ENCODE results near the gene ISCA2.
"Not testable (repeated sequence)": the region's sequence is repeated elsewhere in the genome, so short reads cannot be mapped to it uniquely, and the experiment has no call there.

The ISCA2 gene

DNA sequence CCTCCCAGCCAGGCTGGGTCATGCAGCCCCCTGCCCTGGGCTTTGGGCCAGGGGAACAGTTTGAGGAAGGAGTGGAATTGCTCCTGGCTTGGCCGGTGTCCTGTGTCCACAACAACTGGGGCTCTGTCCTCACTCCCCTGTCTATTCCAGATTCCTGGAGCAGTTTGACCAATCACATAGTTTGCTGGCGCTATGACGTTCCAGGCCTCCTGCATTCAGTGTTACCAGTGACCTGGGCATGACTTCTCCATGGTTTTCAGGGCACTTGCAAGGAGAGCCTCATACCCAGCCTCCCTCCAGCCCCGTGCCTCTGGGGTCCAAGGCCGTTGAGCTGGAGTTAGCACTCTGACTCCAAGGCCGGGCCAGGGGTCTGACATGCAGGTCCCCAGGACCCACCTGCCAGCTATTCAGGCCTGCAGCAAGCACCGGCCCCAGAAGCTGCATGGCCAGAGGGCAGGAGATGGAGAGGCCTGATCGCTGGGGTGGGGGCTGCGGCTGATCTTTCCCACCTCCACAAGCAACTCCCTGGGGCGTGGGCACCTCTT, 34.2 kb downstream of the ISCA2 start:
- DNase-seq (ENCODE audit: low read depth in 1 of 2, low spot score in 1 of 2) = no peak

DNA sequence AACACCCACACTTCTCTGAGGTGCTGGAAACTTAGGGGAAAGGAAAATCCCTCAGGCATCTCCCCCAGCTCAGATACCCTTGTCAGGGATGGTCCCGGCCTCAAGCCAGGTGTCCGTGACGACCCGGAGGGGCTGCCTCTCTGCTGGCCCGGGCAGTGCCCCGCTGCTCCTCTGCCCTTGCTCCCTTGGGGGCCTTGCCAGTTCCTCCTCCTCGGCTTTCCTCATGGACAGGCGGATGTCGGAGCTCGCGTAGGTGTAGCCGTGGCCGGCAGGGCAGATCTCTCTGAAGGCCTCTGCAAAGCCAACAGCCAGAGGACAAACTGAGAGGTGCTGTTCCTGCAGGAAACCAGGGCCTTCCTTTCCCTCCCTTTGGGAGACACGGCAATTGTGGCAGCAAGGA, 34.8 kb downstream of the ISCA2 start:
- no peak for DNase-seq (ENCODE audit: low read depth in 1 of 2, low spot score in 1 of 2)

GRCh38 chr14:74528886-74529285, 35.3 kb downstream of the ISCA2 start:
- no peak for DNase-seq (ENCODE audit: low read depth in 1 of 2, low spot score in 1 of 2)

GRCh38 chr14:74531006-74531405, 37.4 kb downstream of the ISCA2 start:
- DNase-seq (ENCODE audit: low read depth in 1 of 2, low spot score in 1 of 2) = no peak

GRCh38 chr14:74531467-74531866, 37.9 kb downstream of the ISCA2 start:
- DNase-seq (ENCODE audit: low read depth in 1 of 2, low spot score in 1 of 2) = no peak

DNA sequence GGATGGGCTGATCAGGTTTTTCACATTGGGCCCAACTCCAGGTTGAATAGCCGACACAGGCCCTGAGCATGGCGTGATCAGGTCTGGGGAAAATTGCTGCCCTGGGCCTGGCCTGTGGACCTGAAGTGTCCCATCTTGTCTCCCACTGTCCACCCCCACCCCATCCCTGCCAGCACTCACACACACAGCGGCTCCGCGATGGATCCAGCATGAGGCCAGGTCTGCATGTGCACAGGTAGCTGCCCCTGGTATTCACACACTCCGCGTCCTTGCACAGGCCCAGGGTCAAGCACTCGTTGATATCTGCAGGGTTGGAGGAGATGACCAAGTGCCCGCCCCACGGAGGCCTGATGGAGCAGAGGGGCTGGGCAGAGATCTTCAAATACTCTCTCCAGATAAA, 38.7 kb downstream of the ISCA2 start:
- no peak for DNase-seq (ENCODE audit: low read depth in 1 of 2, low spot score in 1 of 2)

DNA sequence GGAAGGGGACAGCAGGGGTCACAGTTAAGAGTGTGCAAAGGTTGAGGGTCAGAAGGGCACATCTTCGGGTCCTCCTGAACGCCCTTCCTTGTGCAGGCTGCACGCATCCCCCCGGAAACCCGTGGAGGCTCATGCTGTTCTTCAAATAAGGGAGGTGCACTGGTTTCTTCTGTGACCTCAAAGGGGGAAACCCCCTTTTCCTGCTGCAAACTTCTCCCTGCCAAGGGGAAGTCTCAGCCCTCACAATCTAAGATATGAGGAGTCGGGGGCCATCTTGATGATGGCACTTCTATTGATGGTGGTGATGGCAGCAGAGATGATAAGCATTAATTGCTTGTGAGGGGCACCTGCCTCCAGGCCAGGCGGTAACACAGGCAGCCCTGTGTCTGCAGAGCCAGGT, 40.0 kb downstream of the ISCA2 start:
- DNase-seq (ENCODE audit: low read depth in 1 of 2, low spot score in 1 of 2) = no peak

GRCh38 chr14:74535756-74536325, 42.3 kb downstream of the ISCA2 start:
- DNase-seq (ENCODE audit: low read depth in 1 of 2, low spot score in 1 of 2) = no peak

DNA sequence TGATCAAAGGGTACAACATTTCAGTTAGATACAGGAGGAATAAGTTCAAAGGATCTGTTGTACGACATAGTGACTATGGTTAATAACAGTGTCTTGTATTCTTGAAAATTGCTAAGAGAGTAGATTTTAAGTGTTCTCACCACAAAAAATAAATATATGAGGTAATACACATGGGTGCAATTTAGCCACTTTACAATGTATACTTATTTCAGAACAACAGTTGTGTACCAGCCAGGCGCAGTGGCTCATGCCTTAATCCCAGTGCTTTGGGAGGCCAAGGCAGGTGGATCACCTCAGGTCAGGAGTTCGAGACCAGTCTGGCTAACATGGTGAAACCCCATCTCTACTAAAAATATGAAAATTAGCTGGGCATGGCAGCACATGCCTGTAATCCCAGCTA, 42.8 kb downstream of the ISCA2 start:
- DNase-seq (ENCODE audit: low read depth in 1 of 2, low spot score in 1 of 2) = not testable (repeated sequence)

- no peak for DNase-seq (ENCODE audit: low read depth in 1 of 2, low spot score in 1 of 2)
Observed at GRCh38 chr14:74538411-74539391, 45.1 kb downstream of the ISCA2 start.

DNA sequence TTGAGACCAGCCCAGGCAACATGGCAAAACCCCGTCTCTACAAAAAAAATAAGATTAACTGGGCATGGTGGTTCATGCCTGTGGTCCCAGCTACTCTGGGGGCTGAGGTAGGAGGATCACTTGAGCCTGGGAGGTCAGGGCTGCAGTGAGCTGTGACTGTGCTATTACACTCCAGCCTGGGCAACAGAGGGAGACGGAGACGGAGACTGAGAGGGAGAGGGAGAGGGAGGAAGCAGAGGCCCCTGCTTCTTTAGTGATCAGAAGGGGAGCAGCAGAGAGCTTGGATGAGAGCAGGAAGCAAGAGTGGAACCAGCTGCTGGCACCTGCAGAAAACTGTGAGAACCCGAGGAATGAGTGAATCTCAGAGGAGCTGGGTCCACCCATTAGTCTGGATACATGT, 45.9 kb downstream of the ISCA2 start:
- no peak for DNase-seq (ENCODE audit: low read depth in 1 of 2, low spot score in 1 of 2)

DNA sequence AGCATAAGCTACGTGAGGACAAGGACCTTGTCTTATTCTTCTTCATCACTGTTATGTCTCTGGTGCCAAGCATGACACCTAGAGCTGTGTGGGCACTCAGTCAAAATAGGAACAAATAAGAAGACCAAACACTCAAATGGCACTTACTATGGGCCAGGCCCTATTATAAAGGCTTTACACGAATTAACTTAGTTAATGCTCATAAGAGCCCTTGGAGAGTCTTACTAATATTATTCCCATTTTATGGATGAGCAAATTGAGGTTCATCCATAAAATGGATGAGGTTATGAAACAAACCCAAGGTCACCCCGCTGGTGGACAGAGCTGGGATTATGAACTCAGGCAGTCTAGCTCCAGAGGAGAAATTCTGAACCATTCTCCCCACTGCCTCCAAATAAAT, 47.7 kb downstream of the ISCA2 start:
- no peak for DNase-seq (ENCODE audit: low read depth in 1 of 2, low spot score in 1 of 2)

- no peak for DNase-seq (ENCODE audit: low read depth in 1 of 2, low spot score in 1 of 2)
Observed at GRCh38 chr14:74542056-74542685, 48.6 kb downstream of the ISCA2 start.

- no peak for DNase-seq (ENCODE audit: low read depth in 1 of 2, low spot score in 1 of 2)
Observed at GRCh38 chr14:74543771-74544438, 50.3 kb downstream of the ISCA2 start.

- no peak for DNase-seq (ENCODE audit: low read depth in 1 of 2, low spot score in 1 of 2)
Observed at GRCh38 chr14:74545386-74545785, 51.8 kb downstream of the ISCA2 start.

- DNase-seq (ENCODE audit: low read depth in 1 of 2, low spot score in 1 of 2) = no peak
Observed at GRCh38 chr14:74546416-74546815, 52.9 kb downstream of the ISCA2 start.
